Subcutaneous abdominal adipose tissue (tissue), 5 donors: ENCODE results near the gene TPGS2.

Experiments used
- H3K27ac ChIP-seq: one replicate; pipeline ENCODE4 v1.7.0; 2013; ENCODE audit warnings: low read depth, mild to moderate bottlenecking, inconsistent platforms, low read length, moderate library complexity
- H3K27me3 ChIP-seq, 5 donors: one replicate each; pipeline ENCODE4 v1.7.0; 2013; ENCODE audit warnings: low read length in 5 of 5, inconsistent platforms in 1 of 5; ENCODE audit not compliant: control insufficient read depth in 5 of 5, insufficient read depth in 4 of 5
- H3K36me3 ChIP-seq, 5 donors: one replicate each; pipeline ENCODE4 v1.7.0; 2013; ENCODE audit warnings: low read length in 5 of 5; ENCODE audit not compliant: control insufficient read depth in 5 of 5, insufficient read depth in 5 of 5
- H3K4me1 ChIP-seq, 5 donors: one replicate each; pipeline ENCODE4 v1.7.0; 2013; ENCODE audit warnings: low read length in 5 of 5, mild to moderate bottlenecking in 3 of 5, moderate library complexity in 1 of 5; ENCODE audit not compliant: control insufficient read depth in 5 of 5, insufficient read depth in 5 of 5
- H3K4me3 ChIP-seq, 5 donors: one replicate each; pipeline ENCODE4 v1.7.0; 2013; ENCODE audit warnings: low read length in 5 of 5, low read depth in 1 of 5
- H3K9ac ChIP-seq, 5 donors: one replicate each; pipeline ENCODE4 v1.7.0; 2013; ENCODE audit warnings: low read length in 5 of 5, mild to moderate bottlenecking in 4 of 5, moderate library complexity in 3 of 5
- H3K9me3 ChIP-seq, 5 donors: one replicate each; pipeline ENCODE4 v1.7.0; 2013; ENCODE audit warnings: low read length in 5 of 5; ENCODE audit not compliant: control insufficient read depth in 5 of 5
- donor health status: healthy.
- donor health status: healthy.
- donor health status: healthy.
- donor health status: healthy.
- donor health status: healthy.

The TPGS2 gene

GRCh38 chr18:36757081-36757480 is 71.7 kb downstream of the TPGS2 start:
- H3K9me3 ChIP-seq, result no peaks in the 10 kb centered on the region
- H3K4me1 ChIP-seq, result peaks cover 0 to 9% (median 0%) of the 10 kb centered on the region in 5 donors
- H3K9ac ChIP-seq, result no peak overlapping the region
- no peak overlapping the region for H3K27ac ChIP-seq
- no peaks in the 10 kb centered on the region for H3K27me3 ChIP-seq
- no peak overlapping the region for H3K4me3 ChIP-seq
- no peaks in the 10 kb centered on the region for H3K36me3 ChIP-seq

DNA sequence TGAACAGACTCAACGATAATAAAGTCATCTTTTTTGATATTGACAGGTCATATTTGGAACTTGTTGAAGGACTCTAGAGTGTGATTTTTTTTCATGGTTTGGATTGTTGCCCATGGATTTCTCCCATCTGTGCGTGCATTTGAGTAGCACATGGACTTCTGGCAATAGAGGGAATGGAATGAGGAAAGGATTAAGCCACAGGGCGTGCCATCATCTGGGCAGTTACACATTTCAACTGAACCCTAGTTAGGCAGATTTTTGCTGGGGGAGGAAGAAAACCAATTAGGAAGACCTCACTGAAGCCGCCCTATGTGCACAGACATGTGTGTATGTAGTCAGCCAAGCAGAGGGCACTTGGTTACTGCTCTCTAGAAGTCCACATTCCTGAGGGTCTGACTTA is 72.6 kb downstream of the TPGS2 start:
- Histone ChIP-seq H3K36me3 (no peaks in the 10 kb centered on the region), H3K27ac (no peak overlapping the region), H3K9me3 (no peaks in the 10 kb centered on the region), H3K4me1 (peaks cover 0 to 9% (median 0%) of the 10 kb centered on the region in 5 donors), H3K4me3 (no peak overlapping the region), H3K27me3 (no peaks in the 10 kb centered on the region), H3K9ac (no peak overlapping the region)

DNA sequence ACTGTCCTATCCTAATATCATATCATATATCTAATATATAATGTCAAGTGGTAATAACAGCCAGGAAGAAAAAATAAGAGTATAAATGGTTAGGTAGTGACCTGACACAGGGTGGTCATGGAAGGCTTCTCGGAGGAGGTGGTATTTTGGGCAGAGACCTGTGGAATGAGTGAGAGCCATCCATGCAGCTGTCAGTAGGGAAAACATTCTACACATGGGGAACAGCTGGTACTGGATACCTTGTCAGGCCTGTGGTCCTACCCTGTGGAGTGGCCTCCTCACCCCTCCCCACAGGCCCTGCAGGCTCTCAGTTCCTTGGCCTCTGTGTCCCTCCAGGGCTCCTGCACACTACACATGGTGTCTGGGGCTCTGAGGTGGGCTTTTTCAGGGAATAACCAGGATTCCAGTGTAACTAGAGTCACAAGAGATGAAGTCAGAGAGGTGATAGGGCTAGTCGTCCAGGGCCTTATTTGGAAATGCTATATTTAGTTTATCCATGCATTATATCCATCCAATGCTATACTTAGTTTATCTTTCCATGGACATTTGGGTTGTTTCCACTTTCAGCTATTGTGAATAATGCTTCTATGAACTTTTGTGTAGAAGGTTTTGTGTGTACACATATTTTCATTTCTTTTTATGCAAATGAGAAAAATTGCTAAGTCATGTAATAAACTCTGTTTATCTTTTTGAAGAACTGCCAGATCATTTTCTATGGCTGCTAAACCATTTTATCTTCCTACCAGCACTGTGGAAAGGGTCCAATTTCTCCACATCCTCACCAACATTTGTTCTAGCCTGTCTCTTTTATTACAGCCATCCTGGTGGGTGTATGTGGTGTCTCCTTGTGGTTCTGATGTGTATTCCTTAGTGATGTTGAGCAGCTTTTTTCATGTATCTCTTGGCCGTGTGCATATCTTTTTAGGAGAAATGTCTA is 75.6 kb downstream of the TPGS2 start:
- Histone ChIP-seq H3K27me3 (no peaks in the 10 kb centered on the region), H3K4me1 (peaks cover 0 to 9% (median 0%) of the 10 kb centered on the region in 5 donors), H3K9me3 (no peaks in the 10 kb centered on the region), H3K4me3 (no peak overlapping the region), H3K36me3 (no peaks in the 10 kb centered on the region), H3K27ac (no peak overlapping the region), H3K9ac (no peak overlapping the region)

DNA sequence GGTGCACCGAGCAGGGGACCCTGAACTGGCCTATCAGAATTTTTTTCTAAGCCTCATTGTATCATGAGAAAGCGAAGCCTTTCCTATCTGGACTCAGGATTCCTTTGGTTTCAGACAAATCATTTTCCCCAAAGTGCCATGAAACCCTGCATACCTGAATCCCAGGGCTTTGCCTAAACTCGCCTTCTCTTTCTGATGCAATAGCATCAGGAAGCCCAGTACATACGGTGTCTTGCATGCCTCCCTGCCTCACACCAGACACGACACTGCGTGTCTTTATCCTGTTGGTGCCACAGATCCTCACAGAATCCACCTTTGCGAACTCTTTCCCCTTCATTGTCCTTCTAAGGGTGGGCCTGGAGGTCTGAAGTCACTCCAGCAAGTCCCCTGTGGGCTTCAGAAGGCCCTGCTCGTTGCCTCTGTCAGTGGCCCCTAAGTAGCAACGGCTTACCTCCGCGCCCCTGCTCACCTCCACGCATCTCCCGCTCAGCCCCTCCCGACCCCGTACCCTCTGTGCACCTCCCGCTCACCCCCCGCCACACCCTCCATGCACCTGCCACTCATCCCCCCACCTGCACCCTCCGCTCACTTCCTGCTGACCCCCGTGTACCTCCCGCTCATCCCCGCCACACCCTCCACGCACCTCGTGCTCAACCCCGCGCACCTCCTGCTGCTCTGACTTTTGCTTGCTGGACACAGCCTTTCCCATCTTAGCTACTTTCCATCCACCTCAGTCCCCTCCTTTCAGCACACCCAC is 83.4 kb downstream of the TPGS2 start:
- H3K27me3 ChIP-seq, result peaks cover 0 to 3% (median 0%) of the 10 kb centered on the region in 5 donors
- no peaks in the 10 kb centered on the region for H3K36me3 ChIP-seq
- no peak overlapping the region for H3K9ac ChIP-seq
- H3K4me3 ChIP-seq, result no peak overlapping the region
- H3K9me3 ChIP-seq, result no peaks in the 10 kb centered on the region
- H3K27ac ChIP-seq, result no peak overlapping the region
- no peaks in the 10 kb centered on the region for H3K4me1 ChIP-seq

GRCh38 chr18:36744261-36744876 is 84.4 kb downstream of the TPGS2 start:
- H3K27me3 ChIP-seq, result peaks cover 0 to 3% (median 0%) of the 10 kb centered on the region in 5 donors
- no peak overlapping the region for H3K27ac ChIP-seq
- no peaks in the 10 kb centered on the region for H3K36me3 ChIP-seq
- no peaks in the 10 kb centered on the region for H3K9me3 ChIP-seq
- H3K9ac ChIP-seq, result no peak overlapping the region
- no peaks in the 10 kb centered on the region for H3K4me1 ChIP-seq
- H3K4me3 ChIP-seq, result no peak overlapping the region
